ENCODE data around the gene EDIL3. TPM values are rescaled to one million over a fixed set of nuclear protein-coding genes. Genes with fewer than 3 reads are reported as not detected.

Gene EDIL3
- total RNA-seq, 1 experiment from 2014 or later, result not detected

DNA sequence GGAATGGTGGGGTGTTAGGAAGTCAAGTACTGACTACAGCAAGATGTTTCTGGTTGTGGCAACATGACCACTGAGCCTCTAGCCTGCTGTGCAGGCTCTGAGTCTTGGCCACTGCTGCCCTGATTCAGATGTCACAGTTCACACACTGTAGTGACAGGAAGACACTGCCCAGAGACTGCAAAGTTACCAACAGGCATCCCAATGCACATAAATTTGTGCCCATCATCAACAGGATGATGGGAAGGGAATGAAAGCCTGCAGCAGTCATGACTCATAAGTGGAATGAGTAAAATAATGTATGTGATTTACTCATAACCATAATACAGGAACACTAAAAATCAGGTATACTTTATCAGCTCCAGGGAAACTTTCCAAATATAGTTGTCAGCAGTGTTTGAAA lies 412.4 kb downstream of the EDIL3 start:
- intact Hi-C loops (cut with micrococcal nuclease), result no loop called here
- DNase-seq (ENCODE audit: unreplicated experiment), result no peak
- TF ChIP-seq, protein P1, sequence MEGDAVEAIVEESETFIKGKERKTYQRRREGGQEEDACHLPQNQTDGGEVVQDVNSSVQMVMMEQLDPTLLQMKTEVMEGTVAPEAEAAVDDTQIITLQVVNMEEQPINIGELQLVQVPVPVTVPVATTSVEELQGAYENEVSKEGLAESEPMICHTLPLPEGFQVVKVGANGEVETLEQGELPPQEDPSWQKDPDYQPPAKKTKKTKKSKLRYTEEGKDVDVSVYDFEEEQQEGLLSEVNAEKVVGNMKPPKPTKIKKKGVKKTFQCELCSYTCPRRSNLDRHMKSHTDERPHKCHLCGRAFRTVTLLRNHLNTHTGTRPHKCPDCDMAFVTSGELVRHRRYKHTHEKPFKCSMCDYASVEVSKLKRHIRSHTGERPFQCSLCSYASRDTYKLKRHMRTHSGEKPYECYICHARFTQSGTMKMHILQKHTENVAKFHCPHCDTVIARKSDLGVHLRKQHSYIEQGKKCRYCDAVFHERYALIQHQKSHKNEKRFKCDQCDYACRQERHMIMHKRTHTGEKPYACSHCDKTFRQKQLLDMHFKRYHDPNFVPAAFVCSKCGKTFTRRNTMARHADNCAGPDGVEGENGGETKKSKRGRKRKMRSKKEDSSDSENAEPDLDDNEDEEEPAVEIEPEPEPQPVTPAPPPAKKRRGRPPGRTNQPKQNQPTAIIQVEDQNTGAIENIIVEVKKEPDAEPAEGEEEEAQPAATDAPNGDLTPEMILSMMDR (IDR thresholded peaks at IDR 0.05; ENCODE audit: unreplicated experiment), result no peak
- no peaks in the 10 kb centered on the region for H3K36me3 Mint-ChIP-seq (ENCODE audit: insufficient read depth, unreplicated experiment)
- ChIA-PET CTCF (interaction anchor here (0.6 kb wide), 1 partner anchor 29 kb away, joined by 3 read pairs; no protein-coding TSS in a partner anchor), POLR2A (interaction anchor here (0.7 kb wide), 1 partner anchor 82 kb away, joined by 3 read pairs; no protein-coding TSS in a partner anchor)
- H3K27me3 Mint-ChIP-seq (ENCODE audit: insufficient read depth, unreplicated experiment), result peaks cover 30% of the 10 kb centered on the region
- no peak overlapping the region for H3K27ac Mint-ChIP-seq (ENCODE audit: low read depth, unreplicated experiment)
- no peaks in the 10 kb centered on the region for H3K4me1 Mint-ChIP-seq (ENCODE audit: insufficient read depth, unreplicated experiment)
- no peaks in the 10 kb centered on the region for H3K9me3 Mint-ChIP-seq (ENCODE audit: unreplicated experiment)
- no TSS peak for BruUV-seq (replicated peaks)
- H3K4me3 Mint-ChIP-seq (ENCODE audit: unreplicated experiment), result no peak overlapping the region

DNA sequence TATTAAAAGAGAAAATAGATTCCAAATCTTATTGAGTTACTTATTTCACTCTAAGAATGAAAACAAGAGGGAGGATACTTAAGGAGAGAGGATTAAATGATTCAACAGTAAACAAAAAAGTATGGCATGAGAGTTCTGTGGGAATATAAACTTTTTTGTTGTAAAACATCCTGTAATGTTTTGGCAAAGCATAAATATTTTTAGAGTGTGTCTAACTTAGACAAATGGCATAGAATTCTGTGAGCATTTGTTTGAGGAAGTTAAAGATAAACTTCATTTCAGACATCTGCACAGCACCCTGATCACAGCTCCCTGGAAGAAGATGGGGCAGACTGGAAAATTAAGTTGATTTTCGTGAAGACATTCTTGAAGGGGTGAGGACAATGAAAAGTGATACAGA lies 417.3 kb downstream of the EDIL3 start:
- ChIA-PET POLR2A (no interaction called here), CTCF (interaction anchor here (0.8 kb wide), 1 partner anchor 99 kb away, joined by 3 read pairs; no protein-coding TSS in a partner anchor)
- Mint-ChIP-seq H3K4me1 (ENCODE audit: insufficient read depth, unreplicated experiment) (no peaks in the 10 kb centered on the region), H3K27me3 (ENCODE audit: insufficient read depth, unreplicated experiment) (peaks cover 50% of the 10 kb centered on the region), H3K4me3 (ENCODE audit: unreplicated experiment) (no peak overlapping the region), H3K36me3 (ENCODE audit: insufficient read depth, unreplicated experiment) (no peaks in the 10 kb centered on the region), H3K27ac (ENCODE audit: low read depth, unreplicated experiment) (no peak overlapping the region), H3K9me3 (ENCODE audit: unreplicated experiment) (no peaks in the 10 kb centered on the region)
- intact Hi-C loops (cut with micrococcal nuclease), result no loop called here
- no peak for DNase-seq (ENCODE audit: unreplicated experiment)
- BruUV-seq (replicated peaks), result no TSS peak
- TF ChIP-seq, protein P1 (IDR thresholded peaks at IDR 0.05; ENCODE audit: unreplicated experiment), result no peak

DNA sequence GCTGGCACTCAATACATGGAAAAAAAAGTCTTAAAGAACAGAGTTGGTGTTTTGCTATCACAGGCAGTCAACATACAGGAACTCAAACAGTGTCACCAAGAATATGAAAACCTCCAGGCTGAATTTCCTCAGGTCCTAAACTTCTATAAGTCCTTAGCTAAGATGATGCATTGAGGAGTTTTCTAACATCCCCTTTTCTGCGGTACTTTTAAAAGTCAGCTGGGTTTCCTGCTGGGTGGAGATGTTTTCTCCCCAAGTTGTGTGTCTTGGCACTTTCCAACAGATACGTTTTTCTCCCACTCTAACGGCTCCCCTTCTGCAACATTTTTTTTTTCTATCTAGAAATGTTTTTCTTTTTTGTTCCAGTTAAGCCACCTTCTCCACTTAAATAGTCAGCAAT lies 419.2 kb downstream of the EDIL3 start:
- Mint-ChIP-seq H3K4me3 (ENCODE audit: unreplicated experiment) (no peak overlapping the region), H3K4me1 (ENCODE audit: insufficient read depth, unreplicated experiment) (no peaks in the 10 kb centered on the region), H3K36me3 (ENCODE audit: insufficient read depth, unreplicated experiment) (no peaks in the 10 kb centered on the region), H3K9me3 (ENCODE audit: unreplicated experiment) (no peaks in the 10 kb centered on the region), H3K27ac (ENCODE audit: low read depth, unreplicated experiment) (no peak overlapping the region), H3K27me3 (ENCODE audit: insufficient read depth, unreplicated experiment) (peaks cover 50% of the 10 kb centered on the region)
- TF ChIP-seq, protein P1 (IDR thresholded peaks at IDR 0.05; ENCODE audit: unreplicated experiment), result no peak
- POLR2A ChIA-PET, result no interaction called here
- CTCF ChIA-PET, result interaction anchor here (0.6 kb wide), 3 partner anchors 110 to 967 kb away, joined by 3 to 5 read pairs (median 3); no protein-coding TSS in a partner anchor
- no peak for DNase-seq (ENCODE audit: unreplicated experiment)
- intact Hi-C loops (cut with micrococcal nuclease), result no loop called here
- no TSS peak for BruUV-seq (replicated peaks)

DNA sequence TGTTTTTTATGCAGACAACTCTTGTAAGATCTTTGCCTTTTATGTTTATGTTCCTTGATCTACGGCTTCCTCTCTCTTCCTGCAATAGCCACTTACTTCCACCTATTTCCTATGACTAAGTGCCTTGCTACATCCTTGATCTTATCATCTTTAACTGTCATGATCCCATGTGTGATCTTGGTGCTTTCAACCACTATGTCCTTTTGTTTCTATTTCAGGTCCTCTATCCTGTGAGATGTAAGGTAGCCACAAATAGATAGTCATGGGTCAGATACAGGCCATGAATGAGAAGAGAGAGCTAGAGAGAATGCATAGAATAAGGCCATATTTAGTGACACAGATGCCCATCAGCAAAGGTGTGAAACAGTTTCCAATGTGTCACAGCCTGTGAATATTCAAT lies 420.4 kb downstream of the EDIL3 start:
- CTCF ChIA-PET, result no interaction called here
- Mint-ChIP-seq H3K4me1 (ENCODE audit: insufficient read depth, unreplicated experiment) (no peaks in the 10 kb centered on the region), H3K27me3 (ENCODE audit: insufficient read depth, unreplicated experiment) (peaks cover 43% of the 10 kb centered on the region), H3K9me3 (ENCODE audit: unreplicated experiment) (no peaks in the 10 kb centered on the region), H3K27ac (ENCODE audit: low read depth, unreplicated experiment) (no peak overlapping the region), H3K4me3 (ENCODE audit: unreplicated experiment) (no peak overlapping the region), H3K36me3 (ENCODE audit: insufficient read depth, unreplicated experiment) (no peaks in the 10 kb centered on the region)
- DNase-seq (ENCODE audit: unreplicated experiment), result no peak
- POLR2A ChIA-PET, result no interaction called here
- intact Hi-C loops (cut with micrococcal nuclease), result no loop called here
- TF ChIP-seq, protein P1 (IDR thresholded peaks at IDR 0.05; ENCODE audit: unreplicated experiment), result no peak
- no TSS peak for BruUV-seq (replicated peaks)
